Measurements from ENCODE around the gene RFT1.

DNA sequence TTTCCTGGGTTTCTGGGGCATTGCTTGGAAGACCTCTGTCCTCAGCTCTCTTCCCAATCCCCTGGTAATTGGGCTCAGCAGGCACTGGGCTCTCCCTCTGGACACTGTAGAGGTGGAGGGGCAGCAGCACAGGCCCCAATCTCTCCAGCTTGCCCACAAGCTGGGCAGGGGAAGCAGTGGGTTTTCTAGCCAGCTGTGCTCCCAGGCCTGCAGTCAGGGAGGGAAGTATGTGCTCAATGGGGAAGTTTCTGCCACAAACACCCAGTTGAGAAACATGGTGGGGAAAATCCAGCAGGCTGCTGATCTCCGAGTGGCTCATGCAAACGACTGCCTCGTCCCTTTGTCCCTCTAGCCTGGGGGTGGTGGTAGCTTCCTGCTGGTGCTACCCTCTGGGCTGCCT, 12.8 kb upstream of the RFT1 start:
- TF ChIP-seq EZH2 (IDR thresholded peaks at IDR 0.05) (no peak), POLR2AphosphoS5 (IDR thresholded peaks at IDR 0.05; ENCODE audit: borderline replicate concordance, low read depth, low read length) (no peak), FOXP2 (optimal IDR thresholded peaks at IDR 0.05; ENCODE audit: control extremely low read depth, extremely low read length, insufficient read depth) (no peak)
